ENCODE data around the gene PLA2G2F.

PLA2G2F gene

GRCh38 chr1:20191266-20191825, 52.2 kb downstream of the PLA2G2F start:
- DNase-seq = no peak

- no peak for DNase-seq
Observed at GRCh38 chr1:20192364-20192763, 53.2 kb downstream of the PLA2G2F start.

GRCh38 chr1:20192871-20193411, 53.8 kb downstream of the PLA2G2F start:
- DNase-seq = no peak

GRCh38 chr1:20194224-20194623, 55.1 kb downstream of the PLA2G2F start:
- DNase-seq = no peak

GRCh38 chr1:20194757-20195461, 55.8 kb downstream of the PLA2G2F start:
- peak; percentile 36 to 79 for DNase-seq

GRCh38 chr1:20195462-20195780, 56.3 kb downstream of the PLA2G2F start:
- no peak for DNase-seq

GRCh38 chr1:20197329-20197791, 58.2 kb downstream of the PLA2G2F start:
- DNase-seq = no peak

GRCh38 chr1:20198296-20198695, 59.2 kb downstream of the PLA2G2F start:
- no peak for DNase-seq

GRCh38 chr1:20198918-20199317, 59.8 kb downstream of the PLA2G2F start:
- no peak for DNase-seq

GRCh38 chr1:20199403-20199802, 60.3 kb downstream of the PLA2G2F start:
- DNase-seq = no peak

- DNase-seq = no peak
Observed at GRCh38 chr1:20199840-20200239, 60.7 kb downstream of the PLA2G2F start.
